SK-N-SH (cell line): ENCODE data around the gene SH3RF1. TPM values are rescaled to one million over a fixed set of nuclear protein-coding genes. Genes with fewer than 3 reads are reported as not detected.

Source experiments
- CTCF ChIA-PET: fragments of 300-600, 350-600 bp; formaldehyde crosslinking; extraction: SDS; loops from one replicate; lab custom pipeline; 2021; lab: Yijun Ruan, JAX
- POLR2A ChIA-PET: fragments of 350-600 bp; sonication (Branson Sonifier 250); formaldehyde crosslinking; extraction: SDS; loops from one replicate; lab custom pipeline; 2020; ENCODE audit warnings: antibody characterized with exemption, inconsistent platforms; lab: Yijun Ruan, JAX
- DNase-seq: peaks from one replicate; pipeline ENCODE4 v3.0.0; 2012
- H2AFZ ChIP-seq: fragments of 200-600 bp; sonication (generic); 2 replicates; pipeline ENCODE4 v1.8.1; 2016; ENCODE audit warnings: antibody characterized with exemption, mild to moderate bottlenecking, low read depth
- H3F3A ChIP-seq: fragments of 200-600 bp; sonication (generic); replicated peaks from 2 replicates; pipeline ENCODE3; 2016; ENCODE audit warnings: antibody characterized with exemption, mild to moderate bottlenecking; ENCODE audit not compliant: insufficient read depth
- H3K27ac ChIP-seq, 2 experiments: fragments of 200-500 bp in 1 of 2; fragments of 200-600 bp in 1 of 2; sonication (Bioruptor generic) in 1 of 2; sonication (generic), shearing (Covaris generic) in 1 of 2; 2 replicates each; pipeline versions ENCODE4 v1.5.1 to v1.6.1; 2014 to 2016; ENCODE audit warnings: low read depth in 2 of 2, inconsistent platforms in 1 of 2, low read length in 1 of 2, mild to moderate bottlenecking in 1 of 2, mixed read lengths in 1 of 2
- H3K27me3 ChIP-seq: fragments of 200-600 bp; sonication (generic), shearing (Covaris generic); 2 replicates; pipeline ENCODE4 v1.6.1; 2016; ENCODE audit warnings: mixed run types; ENCODE audit not compliant: insufficient read depth
- H3K36me3 ChIP-seq, 2 experiments: fragments of 200-500 bp in 1 of 2; fragments of 200-600 bp in 1 of 2; sonication (Bioruptor generic) in 1 of 2; sonication (generic) in 1 of 2; replicated peaks in 1 of 2; 2 replicates each; pipeline versions ENCODE3 to v1.5.1; 2014 to 2016; ENCODE audit warnings: low read length in 1 of 2, mild to moderate bottlenecking in 1 of 2; ENCODE audit not compliant: insufficient read depth in 2 of 2, control insufficient read depth in 1 of 2
- H3K4me1 ChIP-seq, 2 experiments: fragments of 200-500 bp in 1 of 2; fragments of 200-600 bp in 1 of 2; sonication (Bioruptor generic) in 1 of 2; sonication (generic), shearing (Covaris generic) in 1 of 2; 2 replicates each; pipeline versions ENCODE4 v1.5.1 to v1.6.1; 2014 to 2016; ENCODE audit warnings: low read depth in 1 of 2, low read length in 1 of 2, mixed run types in 1 of 2; ENCODE audit not compliant: insufficient read depth in 2 of 2, control insufficient read depth in 1 of 2
- H3K4me2 ChIP-seq: fragments of 200-600 bp; sonication (generic), shearing (Covaris generic); 2 replicates; pipeline ENCODE4 v1.6.1; 2017; ENCODE audit warnings: mixed run types
- H3K4me3 ChIP-seq, 2 experiments: fragments of 200-500 bp in 1 of 2; fragments of 200-600 bp in 1 of 2; sonication (Bioruptor generic) in 1 of 2; sonication (generic), shearing (Covaris generic) in 1 of 2; 2 replicates each; pipeline versions ENCODE4 v1.5.1 to v1.8.1; 2014 to 2016; ENCODE audit warnings: low read depth in 2 of 2, inconsistent platforms in 1 of 2, low read length in 1 of 2, mild to moderate bottlenecking in 1 of 2, mixed read lengths in 1 of 2, moderate library complexity in 1 of 2
- H3K79me2 ChIP-seq: fragments of 200-600 bp; sonication (generic); 2 replicates; pipeline ENCODE4 v1.8.1; 2017; ENCODE audit warnings: mild to moderate bottlenecking; ENCODE audit not compliant: insufficient read depth
- H3K9ac ChIP-seq: fragments of 200-600 bp; sonication (generic); 2 replicates; pipeline ENCODE4 v1.6.1; 2017; ENCODE audit warnings: mixed run types
- H3K9me2 ChIP-seq: fragments of 200-600 bp; sonication (generic); 2 replicates; pipeline ENCODE4 v1.6.1; 2017; ENCODE audit warnings: mixed run types
- H3K9me3 ChIP-seq: fragments of 200-600 bp; sonication (generic); 2 replicates; pipeline ENCODE4 v1.6.1; 2017; ENCODE audit warnings: mixed run types, mild to moderate bottlenecking, moderate library complexity
- H4K20me1 ChIP-seq: fragments of 200-600 bp; sonication (generic); 2 replicates; pipeline ENCODE4 v1.6.1; 2017; ENCODE audit warnings: mild to moderate bottlenecking, mixed run types; ENCODE audit not compliant: insufficient read depth
- CTCF ChIP-seq: fragments of 200-600 bp; sonication (generic); IDR thresholded peaks from 2 replicates; pipeline ENCODE4 v1.6.1; 2017; ENCODE audit warnings: antibody characterized with exemption, mild to moderate bottlenecking, moderate library complexity
- EP300 ChIP-seq, 2 experiments: IDR thresholded peaks; 2 replicates each; pipeline versions ENCODE4 v1.4.0 to v1.6.1; 2012; ENCODE audit warnings: borderline replicate concordance in 1 of 2, low read depth in 1 of 2, low read length in 1 of 2
- FOXJ3 ChIP-seq: sonication (generic); formaldehyde crosslinking; IDR thresholded peaks from 2 replicates; pipeline ENCODE4 v1.5.1; 2020; ENCODE audit warnings: mild to moderate bottlenecking, missing genetic modification reagents
- JUND ChIP-seq: IDR thresholded peaks from 2 replicates; pipeline ENCODE4 v1.4.0; 2012
- MEF2A ChIP-seq: IDR thresholded peaks from 2 replicates; pipeline ENCODE4 v1.4.0; 2012; ENCODE audit warnings: low read depth, borderline replicate concordance
- MXI1 ChIP-seq: IDR thresholded peaks from 2 replicates; pipeline ENCODE4 v1.6.1; 2012; ENCODE audit warnings: mild to moderate bottlenecking, low read depth, low read length, improper control_type of control experiment
- NRF1 ChIP-seq: IDR thresholded peaks from 2 replicates; pipeline ENCODE4 v1.6.1; 2012; ENCODE audit warnings: low read depth, mild to moderate bottlenecking, low read length
- RCOR1 ChIP-seq: fragments of 150-350 bp; IDR thresholded peaks from 2 replicates; pipeline ENCODE4 v1.6.1; 2017; ENCODE audit warnings: antibody characterized with exemption, low read length
- REST ChIP-seq: IDR thresholded peaks from 2 replicates; pipeline ENCODE4 v1.6.1; 2012; ENCODE audit warnings: mild to moderate bottlenecking, low read depth, low read length, moderate library complexity
- RXRA ChIP-seq: IDR thresholded peaks from 2 replicates; pipeline ENCODE4 v1.4.0; 2012; ENCODE audit warnings: low read depth, mild to moderate bottlenecking, borderline replicate concordance
- SMC3 ChIP-seq: IDR thresholded peaks from 2 replicates; pipeline ENCODE4 v1.6.1; 2012; ENCODE audit warnings: low read depth, low read length, improper control_type of control experiment
- TAF1 ChIP-seq: IDR thresholded peaks from 2 replicates; pipeline ENCODE4 v1.6.1; 2012; ENCODE audit warnings: low read depth, mild to moderate bottlenecking, low read length, moderate library complexity, borderline replicate concordance
- TCF12 ChIP-seq: IDR thresholded peaks from 2 replicates; pipeline ENCODE4 v1.4.0; 2012
- YY1 ChIP-seq: IDR thresholded peaks from 2 replicates; pipeline ENCODE4 v1.4.0; 2012; ENCODE audit warnings: low read depth, mild to moderate bottlenecking
- WGBS: methylation state at CpG from one replicate; pipeline ENCODE4 v1.1.6; 2017; ENCODE audit warnings: low lambda C conversion rate; 5-methylcytosine and 5-hydroxymethylcytosine counted together
- polyA plus RNA-seq, 3 experiments: library from polyadenylated mRNA; depleted of rRNA; stranded (reverse); fragments of >200 nt; gene quantifications; 2 replicates each; pipeline ENCODE4 v1.2.3, GENCODE V29; 2012
- TF ChIP-seq, protein P1 (sequence below): fragments of 150-350 bp; IDR thresholded peaks from 2 replicates; pipeline ENCODE4 v1.6.1; 2016; ENCODE audit warnings: mild to moderate bottlenecking, low read depth, low read length
- TF ChIP-seq, protein P2 (sequence below): IDR thresholded peaks from 2 replicates; pipeline ENCODE4; 2012

The SH3RF1 gene
- polyA plus RNA-seq, 1 of the 3 experiments (the other 2 are of a cell fraction) = 22.0 TPM

DNA sequence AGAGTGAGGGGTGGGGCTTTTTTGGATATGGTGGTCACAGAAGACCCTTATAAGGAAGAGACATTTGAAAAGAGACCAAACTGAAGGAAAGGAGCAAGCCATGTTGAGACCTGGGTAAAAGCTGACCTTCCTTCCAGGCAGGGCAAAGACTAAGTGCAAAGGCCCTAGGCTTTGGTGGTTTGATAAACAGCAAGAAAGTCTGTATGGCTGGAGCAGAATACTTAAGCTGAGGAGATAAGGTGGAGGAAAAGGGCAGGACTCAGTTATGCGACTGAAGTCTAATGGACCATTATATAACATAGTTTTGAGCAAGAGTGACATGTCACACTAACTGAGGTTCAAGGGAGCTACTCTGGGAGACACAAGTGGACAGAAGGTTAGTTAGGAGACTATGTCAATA lies 20.0 kb downstream of the SH3RF1 start (continued):
- no peak for TF ChIP-seq CTCF
- no peak for TF ChIP-seq EP300 (IDR thresholded peaks at IDR 0.05; ENCODE audit: borderline replicate concordance in 1 of 2, low read depth in 1 of 2, low read length in 1 of 2)
- TF ChIP-seq, protein P1, sequence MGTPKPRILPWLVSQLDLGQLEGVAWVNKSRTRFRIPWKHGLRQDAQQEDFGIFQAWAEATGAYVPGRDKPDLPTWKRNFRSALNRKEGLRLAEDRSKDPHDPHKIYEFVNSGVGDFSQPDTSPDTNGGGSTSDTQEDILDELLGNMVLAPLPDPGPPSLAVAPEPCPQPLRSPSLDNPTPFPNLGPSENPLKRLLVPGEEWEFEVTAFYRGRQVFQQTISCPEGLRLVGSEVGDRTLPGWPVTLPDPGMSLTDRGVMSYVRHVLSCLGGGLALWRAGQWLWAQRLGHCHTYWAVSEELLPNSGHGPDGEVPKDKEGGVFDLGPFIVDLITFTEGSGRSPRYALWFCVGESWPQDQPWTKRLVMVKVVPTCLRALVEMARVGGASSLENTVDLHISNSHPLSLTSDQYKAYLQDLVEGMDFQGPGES = no peak
- no peak for TF ChIP-seq REST
- TF ChIP-seq FOXJ3 (CRISPR knock-in tag) = no peak
- TF ChIP-seq MXI1 = no peak

- Histone ChIP-seq H3K79me2 (peaks cover 99% of the 10 kb centered on the region), H3K27ac (peak overlapping the region; percentile 34 to 91; a peak in 3 of 4 replicates), H2AFZ (no peak overlapping the region), H3K4me2 (peak overlapping the region; percentile 28; the same call in 1 of the 2 replicates), H3K36me3 (peaks cover 0 to 13% of the 10 kb centered on the region in 2 experiments), H3K4me1 (peaks cover 40 to 57% of the 10 kb centered on the region in 2 experiments), H3K9me2 (no peaks in the 10 kb centered on the region), H3K9ac (peak overlapping the region; percentile 3; the same call in 1 of the 2 replicates), H3K9me3 (no peaks in the 10 kb centered on the region), H3K27me3 (no peaks in the 10 kb centered on the region), H3K4me3 (no peak overlapping the region), H3F3A (peaks cover 41% of the 10 kb centered on the region), H4K20me1 (peaks cover 93% of the 10 kb centered on the region)
- DNase-seq = no peak
- CTCF ChIA-PET = no interaction called here
- TF ChIP-seq, protein P2, sequence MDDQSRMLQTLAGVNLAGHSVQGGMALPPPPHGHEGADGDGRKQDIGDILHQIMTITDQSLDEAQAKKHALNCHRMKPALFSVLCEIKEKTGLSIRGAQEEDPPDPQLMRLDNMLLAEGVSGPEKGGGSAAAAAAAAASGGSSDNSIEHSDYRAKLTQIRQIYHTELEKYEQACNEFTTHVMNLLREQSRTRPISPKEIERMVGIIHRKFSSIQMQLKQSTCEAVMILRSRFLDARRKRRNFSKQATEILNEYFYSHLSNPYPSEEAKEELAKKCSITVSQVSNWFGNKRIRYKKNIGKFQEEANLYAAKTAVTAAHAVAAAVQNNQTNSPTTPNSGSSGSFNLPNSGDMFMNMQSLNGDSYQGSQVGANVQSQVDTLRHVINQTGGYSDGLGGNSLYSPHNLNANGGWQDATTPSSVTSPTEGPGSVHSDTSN = no peak; the same call in 1 of the 2 replicates
- TF ChIP-seq JUND = no peak
- TF ChIP-seq EP300 (IDR thresholded peaks at IDR 0.05; ENCODE audit: borderline replicate concordance in 1 of 2, low read depth in 1 of 2, low read length in 1 of 2) = no peak
- no peak for TF ChIP-seq RXRA
- no peak for TF ChIP-seq TAF1
- no peak for TF ChIP-seq MEF2A
- TF ChIP-seq SMC3 = no peak
- TF ChIP-seq YY1 = no peak
- no peak for TF ChIP-seq CTCF
- TF ChIP-seq NRF1 = no peak
- TF ChIP-seq FOXJ3 (CRISPR knock-in tag) = no peak
- TF ChIP-seq TCF12 = no peak
- no peak for TF ChIP-seq RCOR1
- POLR2A ChIA-PET = no interaction called here
- 56% methylated on average over 2 of the region's 2 CpGs for WGBS
Observed at GRCh38 chr4:169249999-169250398, 20.8 kb downstream of the SH3RF1 start.
